Measurements from ENCODE around the gene LAD1.

LAD1 gene

DNA sequence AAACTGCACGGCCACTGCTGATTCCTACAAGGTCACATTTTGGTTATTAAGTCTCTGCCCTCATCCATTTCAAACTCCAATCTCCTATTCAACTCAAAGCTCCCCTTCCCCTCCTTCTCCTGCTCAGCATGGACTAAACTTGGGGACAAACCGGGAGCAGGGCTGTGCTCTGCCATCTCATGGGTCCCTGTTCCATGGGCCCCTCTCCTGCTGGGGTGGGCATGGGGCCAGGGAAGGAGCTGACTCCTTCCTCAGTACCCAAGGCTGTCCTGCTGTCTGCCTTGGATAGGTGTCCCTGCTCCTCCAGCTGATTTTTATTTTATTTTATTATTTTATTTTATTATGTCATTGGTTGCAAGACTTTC lies 48.8 kb downstream of the LAD1 start:
- Histone ChIP-seq H3K4me2 (ENCODE audit: low read length) (no peak overlapping the region), H3K36me3 (ENCODE audit: control insufficient read depth, low read length) (no peaks in the 10 kb centered on the region), H3K9me2 (replicated peaks; ENCODE audit: control insufficient read depth, low read length) (no peaks in the 10 kb centered on the region), H3K4me3 (ENCODE audit: low read length) (no peak overlapping the region), H3K4me1 (ENCODE audit: control insufficient read depth, low read length) (no peaks in the 10 kb centered on the region), H3K9me3 (ENCODE audit: control insufficient read depth, insufficient read depth, low read length) (no peaks in the 10 kb centered on the region), H3F3A (ENCODE audit: control insufficient read depth, insufficient read depth) (no peaks in the 10 kb centered on the region), H3K27ac (ENCODE audit: low read depth, low read length) (no peak overlapping the region), H3K27me3 (ENCODE audit: control insufficient read depth, low read length) (peaks cover 12% of the 10 kb centered on the region; the same call in 1 of the 2 replicates), H4K20me1 (ENCODE audit: control insufficient read depth, insufficient read depth, low read depth, low read length) (no peaks in the 10 kb centered on the region), H3K79me2 (ENCODE audit: control insufficient read depth, low read length) (no peaks in the 10 kb centered on the region)
- TF ChIP-seq, protein P1, sequence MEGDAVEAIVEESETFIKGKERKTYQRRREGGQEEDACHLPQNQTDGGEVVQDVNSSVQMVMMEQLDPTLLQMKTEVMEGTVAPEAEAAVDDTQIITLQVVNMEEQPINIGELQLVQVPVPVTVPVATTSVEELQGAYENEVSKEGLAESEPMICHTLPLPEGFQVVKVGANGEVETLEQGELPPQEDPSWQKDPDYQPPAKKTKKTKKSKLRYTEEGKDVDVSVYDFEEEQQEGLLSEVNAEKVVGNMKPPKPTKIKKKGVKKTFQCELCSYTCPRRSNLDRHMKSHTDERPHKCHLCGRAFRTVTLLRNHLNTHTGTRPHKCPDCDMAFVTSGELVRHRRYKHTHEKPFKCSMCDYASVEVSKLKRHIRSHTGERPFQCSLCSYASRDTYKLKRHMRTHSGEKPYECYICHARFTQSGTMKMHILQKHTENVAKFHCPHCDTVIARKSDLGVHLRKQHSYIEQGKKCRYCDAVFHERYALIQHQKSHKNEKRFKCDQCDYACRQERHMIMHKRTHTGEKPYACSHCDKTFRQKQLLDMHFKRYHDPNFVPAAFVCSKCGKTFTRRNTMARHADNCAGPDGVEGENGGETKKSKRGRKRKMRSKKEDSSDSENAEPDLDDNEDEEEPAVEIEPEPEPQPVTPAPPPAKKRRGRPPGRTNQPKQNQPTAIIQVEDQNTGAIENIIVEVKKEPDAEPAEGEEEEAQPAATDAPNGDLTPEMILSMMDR (IDR thresholded peaks at IDR 0.05; ENCODE audit: low read depth, low read length, poor library complexity, severe bottlenecking), result no peak
- no peak for TF ChIP-seq EZH2phosphoT487 (IDR thresholded peaks at IDR 0.05; ENCODE audit: borderline replicate concordance, low read length)

GRCh38 chr1:201349092-201349491 lies 50.0 kb downstream of the LAD1 start:
- Histone ChIP-seq H3K4me1 (ENCODE audit: control insufficient read depth, low read length) (no peaks in the 10 kb centered on the region), H3K4me3 (ENCODE audit: low read length) (no peak overlapping the region), H3F3A (ENCODE audit: control insufficient read depth, insufficient read depth) (no peaks in the 10 kb centered on the region), H3K9me2 (replicated peaks; ENCODE audit: control insufficient read depth, low read length) (no peaks in the 10 kb centered on the region), H4K20me1 (ENCODE audit: control insufficient read depth, insufficient read depth, low read depth, low read length) (no peaks in the 10 kb centered on the region), H3K36me3 (ENCODE audit: control insufficient read depth, low read length) (no peaks in the 10 kb centered on the region), H3K27me3 (ENCODE audit: control insufficient read depth, low read length) (peaks cover 12% of the 10 kb centered on the region; the same call in 1 of the 2 replicates), H3K4me2 (ENCODE audit: low read length) (no peak overlapping the region), H3K79me2 (ENCODE audit: control insufficient read depth, low read length) (no peaks in the 10 kb centered on the region), H3K27ac (ENCODE audit: low read depth, low read length) (no peak overlapping the region), H3K9me3 (ENCODE audit: control insufficient read depth, insufficient read depth, low read length) (no peaks in the 10 kb centered on the region)
- TF ChIP-seq EZH2phosphoT487 (IDR thresholded peaks at IDR 0.05; ENCODE audit: borderline replicate concordance, low read length), result no peak
- TF ChIP-seq, protein P1 (IDR thresholded peaks at IDR 0.05; ENCODE audit: low read depth, low read length, poor library complexity, severe bottlenecking), result no peak

DNA sequence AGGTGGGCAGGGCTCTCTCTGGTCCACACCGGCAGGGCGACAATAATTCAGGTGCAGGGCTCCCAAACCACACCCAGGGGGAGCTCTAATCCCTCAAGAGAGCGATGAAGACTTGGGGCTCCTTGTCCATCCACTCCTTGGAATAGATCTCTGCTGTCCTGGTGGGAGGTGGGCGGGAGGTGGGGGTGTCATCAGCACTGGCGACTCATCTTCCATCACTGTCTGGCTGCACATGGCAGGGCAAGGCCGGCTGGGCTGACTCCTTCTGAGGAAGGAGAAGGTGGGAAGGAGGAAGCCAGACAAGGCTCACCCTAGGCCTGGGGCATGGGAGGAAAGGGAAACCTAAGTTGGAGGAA lies 50.9 kb downstream of the LAD1 start:
- no peaks in the 10 kb centered on the region for H3K9me3 ChIP-seq (ENCODE audit: control insufficient read depth, insufficient read depth, low read length)
- H3K4me2 ChIP-seq (ENCODE audit: low read length), result no peak overlapping the region
- H3F3A ChIP-seq (ENCODE audit: control insufficient read depth, insufficient read depth), result no peaks in the 10 kb centered on the region
- no peak overlapping the region for H3K27ac ChIP-seq (ENCODE audit: low read depth, low read length)
- H3K36me3 ChIP-seq (ENCODE audit: control insufficient read depth, low read length), result no peaks in the 10 kb centered on the region
- peaks cover 13% of the 10 kb centered on the region for H3K27me3 ChIP-seq (ENCODE audit: control insufficient read depth, low read length)
- H3K4me1 ChIP-seq (ENCODE audit: control insufficient read depth, low read length), result no peaks in the 10 kb centered on the region
- TF ChIP-seq EZH2phosphoT487 (IDR thresholded peaks at IDR 0.05; ENCODE audit: borderline replicate concordance, low read length), result no peak
- TF ChIP-seq, protein P1 (IDR thresholded peaks at IDR 0.05; ENCODE audit: low read depth, low read length, poor library complexity, severe bottlenecking), result peak; percentile 67
- H3K9me2 ChIP-seq (replicated peaks; ENCODE audit: control insufficient read depth, low read length), result no peaks in the 10 kb centered on the region
- H3K79me2 ChIP-seq (ENCODE audit: control insufficient read depth, low read length), result no peaks in the 10 kb centered on the region
- no peak overlapping the region for H3K4me3 ChIP-seq (ENCODE audit: low read length)
- no peaks in the 10 kb centered on the region for H4K20me1 ChIP-seq (ENCODE audit: control insufficient read depth, insufficient read depth, low read depth, low read length)

Measured in DOHH2 (cell line).